HepG2 (cell line): ENCODE measurements around the gene PLB1. TPM values are rescaled to one million over a fixed set of nuclear protein-coding genes. Genes with fewer than 3 reads are reported as not detected.

Experiments
- ATAC-seq: fragments of 200-7000 bp; cut with Tn5 transposase; 3 replicates; pipeline ENCODE4 v1.9.1; 2020; ENCODE audit warnings: mild to moderate bottlenecking, moderate library complexity
- BruUV-seq: library from RNA; stranded (reverse); fragments of 400-500 nt; replicated peaks from 2 replicates; lab custom pipeline; 2021; lab: Mats Ljungman, UMichigan
- CTCF ChIA-PET: fragments of 300-600 bp; formaldehyde crosslinking; extraction: SDS; loops from one replicate; lab custom pipeline; 2021; ENCODE audit warnings: low total read pairs, inconsistent platforms, low intra/inter-chr PET ratio; lab: Yijun Ruan, JAX
- POLR2A ChIA-PET: fragments of 350-600 bp; sonication (Branson Sonifier 250); formaldehyde crosslinking; loops from one replicate; lab custom pipeline; 2020; ENCODE audit warnings: antibody characterized with exemption, inconsistent platforms; lab: Yijun Ruan, JAX
- DNase-seq: peaks from one replicate; pipeline ENCODE4 v3.0.0-alpha.2; 2015; ENCODE audit warnings: low spot score
- FAIRE-seq: peaks from 3 replicates; lab custom pipeline; 2011; peaks lifted over from hg19 to GRCh38; lab: Jason Lieb, UNC
- H2AFZ ChIP-seq: one replicate; pipeline ENCODE4 v1.6.1; 2011; ENCODE audit warnings: low read length, inconsistent platforms
- H3K27ac ChIP-seq: fragments of 300-600 bp; 3 replicates; pipeline ENCODE4 v1.8.0; 2011; ENCODE audit warnings: mixed run types, mild to moderate bottlenecking, mixed read lengths, low read length, inconsistent platforms; ENCODE audit not compliant: insufficient read depth; ENCODE audit errors: extremely low read length
- H3K27me3 ChIP-seq, 2 experiments: fragments of 200-600 bp in 1 of 2; 2 replicates in 1 of 2; 3 replicates in 1 of 2; pipeline versions ENCODE4 v1.6.0 to v1.8.0; 2011; ENCODE audit warnings: low read length in 2 of 2, mild to moderate bottlenecking in 2 of 2, moderate library complexity in 2 of 2, inconsistent platforms in 1 of 2; ENCODE audit not compliant: insufficient read depth in 2 of 2, control insufficient read depth in 1 of 2
- H3K36me3 ChIP-seq, 2 experiments: fragments of 200-600 bp in 1 of 2; replicated peaks in 1 of 2; 2 replicates in 1 of 2; 3 replicates in 1 of 2; pipeline versions ENCODE4 v1.5.1 to v1.8.0; 2011; ENCODE audit warnings: low read length in 2 of 2, inconsistent platforms in 1 of 2; ENCODE audit not compliant: insufficient read depth in 2 of 2, control insufficient read depth in 1 of 2
- H3K4me1 ChIP-seq: 2 replicates; pipeline ENCODE4 v1.5.1; 2012; ENCODE audit warnings: low read length, inconsistent platforms; ENCODE audit not compliant: insufficient read depth
- H3K4me2 ChIP-seq: 2 replicates; pipeline ENCODE4 v1.6.0; 2011; ENCODE audit warnings: low read depth, low read length, inconsistent platforms
- H3K4me3 ChIP-seq, 3 experiments: fragments of 200-600 bp in 1 of 3; sonication (generic), shearing (Covaris generic) in 1 of 3; replicated peaks in 1 of 3; 2 replicates each; pipeline ENCODE4 v1.5.1; 2011 to 2016; ENCODE audit warnings: low read length in 3 of 3, inconsistent platforms in 2 of 3, low read depth in 2 of 3, mild to moderate bottlenecking in 2 of 3, control low read depth in 1 of 3, mixed read lengths in 1 of 3; ENCODE audit not compliant: insufficient read depth in 1 of 3
- H3K79me2 ChIP-seq: one replicate; pipeline ENCODE4 v1.6.1; 2011; ENCODE audit warnings: low read length, inconsistent platforms; ENCODE audit not compliant: insufficient read depth
- H3K9ac ChIP-seq: 2 replicates; pipeline ENCODE4 v1.6.0; 2011; ENCODE audit warnings: mild to moderate bottlenecking, low read depth, low read length, inconsistent platforms; ENCODE audit not compliant: insufficient read depth
- H3K9me3 ChIP-seq: 2 replicates; pipeline ENCODE4 v1.5.1; 2012; ENCODE audit warnings: mild to moderate bottlenecking, low read length
- H4K20me1 ChIP-seq: 2 replicates; pipeline ENCODE4 v1.6.0; 2011; ENCODE audit warnings: inconsistent platforms, mild to moderate bottlenecking, low read length, moderate library complexity; ENCODE audit not compliant: insufficient read depth
- BCL6 ChIP-seq: IDR thresholded peaks from 2 replicates; pipeline ENCODE4 v1.6.1; 2016; ENCODE audit warnings: missing genetic modification reagents, missing compliant biosample characterization
- CHD4 ChIP-seq: fragments of 200-600 bp; sonication (generic); IDR thresholded peaks from 2 replicates; pipeline ENCODE4 v1.7.0; 2017; ENCODE audit warnings: mild to moderate bottlenecking, low read length, borderline replicate concordance
- EEA1 ChIP-seq: sonication (generic); formaldehyde crosslinking; IDR thresholded peaks from 2 replicates; pipeline ENCODE4 v1.5.1; 2020; ENCODE audit warnings: mild to moderate bottlenecking, missing genetic modification reagents, borderline replicate concordance
- HNRNPK ChIP-seq: fragments of 200-400 bp; formaldehyde crosslinking; IDR thresholded peaks from 2 replicates; pipeline ENCODE4 v1.6.1; 2018; ENCODE audit warnings: low read length, low read depth, moderate library complexity, mild to moderate bottlenecking; ENCODE audit not compliant: poor library complexity, severe bottlenecking
- MAZ ChIP-seq, 2 experiments: sonication (generic) in 1 of 2; formaldehyde crosslinking in 1 of 2; IDR thresholded peaks; 2 replicates each; pipeline versions ENCODE4 v1.5.0 to v1.6.1; 2012 to 2020; ENCODE audit warnings: low read depth in 2 of 2, mild to moderate bottlenecking in 2 of 2, borderline replicate concordance in 1 of 2, improper control_type of control experiment in 1 of 2, low read length in 1 of 2, missing genetic modification reagents in 1 of 2, moderate library complexity in 1 of 2
- PCBP2 ChIP-seq: fragments of 200-400 bp; formaldehyde crosslinking; optimal IDR thresholded peaks from 2 replicates; pipeline ENCODE3; 2018; ENCODE audit warnings: low read length, low read depth; ENCODE audit not compliant: poor library complexity, severe bottlenecking
- SATB2 ChIP-seq: sonication (generic); formaldehyde crosslinking; IDR thresholded peaks from 2 replicates; pipeline ENCODE4 v1.5.0; 2020; ENCODE audit warnings: missing genetic modification reagents
- SOX6 ChIP-seq, 2 experiments: fragments of 450-650 bp in 1 of 2; sonication (generic) in 1 of 2; formaldehyde crosslinking in 1 of 2; IDR thresholded peaks; 2 replicates each; pipeline versions ENCODE4 v1.4.0 to v1.6.1; 2017 to 2020; ENCODE audit warnings: antibody characterized with exemption in 1 of 2, mild to moderate bottlenecking in 1 of 2, missing genetic modification reagents in 1 of 2
- ZFP62 ChIP-seq: sonication (generic); formaldehyde crosslinking; IDR thresholded peaks from 2 replicates; pipeline ENCODE4 v1.4.0; 2020; ENCODE audit warnings: missing genetic modification reagents
- ZFP90 ChIP-seq: sonication (generic); formaldehyde crosslinking; IDR thresholded peaks from 2 replicates; pipeline ENCODE4 v1.8.0; 2022; ENCODE audit warnings: missing genetic modification reagents, mild to moderate bottlenecking, inconsistent platforms, borderline replicate concordance
- ZFX ChIP-seq: sonication (generic); formaldehyde crosslinking; IDR thresholded peaks from 2 replicates; pipeline ENCODE4 v1.4.0; 2020; ENCODE audit warnings: mild to moderate bottlenecking, low read depth, missing genetic modification reagents, moderate library complexity
- ZNF530 ChIP-seq: sonication (generic); formaldehyde crosslinking; IDR thresholded peaks from 2 replicates; pipeline ENCODE4 v1.5.0; 2020; ENCODE audit warnings: low read depth, mild to moderate bottlenecking, missing genetic modification reagents
- ZNF550 ChIP-seq: sonication (generic); formaldehyde crosslinking; IDR thresholded peaks from 2 replicates; pipeline ENCODE4 v1.4.0; 2020; ENCODE audit warnings: mild to moderate bottlenecking, missing genetic modification reagents, borderline replicate concordance
- ZNF557 ChIP-seq: sonication (generic); formaldehyde crosslinking; IDR thresholded peaks from 2 replicates; pipeline ENCODE4 v1.4.0; 2020; ENCODE audit warnings: missing genetic modification reagents
- ZNF562 ChIP-seq: sonication (generic); formaldehyde crosslinking; IDR thresholded peaks from 2 replicates; pipeline ENCODE4 v1.8.0; 2022; ENCODE audit warnings: missing genetic modification reagents, borderline replicate concordance
- WGBS: methylation state at CpG from one replicate; pipeline ENCODE4 v1.1.6; 2017; ENCODE audit warnings: low lambda C conversion rate; 5-methylcytosine and 5-hydroxymethylcytosine counted together
- in situ Hi-C: cut with HindIII; loops from 2 replicates; pipeline ENCODE4 v1.10.0; 2017; ENCODE audit warnings: low pct_unique_long_range_greater_than_20kb; ENCODE audit not compliant: extremely low pct_ligation_motif_present
- intact Hi-C: fragments of 100-400 bp; cut with micrococcal nuclease; formaldehyde crosslinking; loops from one replicate; pipeline ENCODE4 v1.10.0; 2022; ENCODE audit not compliant: unreplicated experiment
- polyA plus RNA-seq, 8 experiments: library from polyadenylated mRNA; depleted of rRNA in 3 of 8; stranded (reverse) in 7 of 8; unstranded in 1 of 8; fragments of >200 nt; fragmentation: Illumina TruSeq in 4 of 8; extraction: Trizol in 4 of 8; gene quantifications; 2 replicates each; pipeline versions ENCODE4 v1.2.1 to v1.2.3, GENCODE V29; 2011 to 2016; ENCODE audit warnings: low read depth in 4 of 8, missing spikeins in 1 of 8, mixed read lengths in 1 of 8; ENCODE audit not compliant: insufficient read depth in 1 of 8
- total RNA-seq, 5 experiments: library from RNA; depleted of rRNA; stranded (reverse); fragments of >200 nt; fragmentation: Illumina TruSeq; extraction: Trizol; gene quantifications; 2 replicates each; pipeline ENCODE4 v1.2.3, GENCODE V29; 2016; ENCODE audit warnings: low read depth in 1 of 5
- TF ChIP-seq, protein P1 (sequence below): sonication (generic); formaldehyde crosslinking; IDR thresholded peaks from 2 replicates; pipeline ENCODE4 v1.4.0; 2020; ENCODE audit warnings: mild to moderate bottlenecking, missing genetic modification reagents
- TF ChIP-seq, protein P2 (sequence below): sonication (generic); formaldehyde crosslinking; IDR thresholded peaks from 2 replicates; pipeline ENCODE4 v1.4.0; 2020; ENCODE audit warnings: missing genetic modification reagents

PLB1 gene
- total and polyA plus RNA-seq, 2 of the 13 experiments (the other 11 are each of a cell fraction or from before 2014, with no cell fraction given), result 0.20 to 1.8 TPM

DNA sequence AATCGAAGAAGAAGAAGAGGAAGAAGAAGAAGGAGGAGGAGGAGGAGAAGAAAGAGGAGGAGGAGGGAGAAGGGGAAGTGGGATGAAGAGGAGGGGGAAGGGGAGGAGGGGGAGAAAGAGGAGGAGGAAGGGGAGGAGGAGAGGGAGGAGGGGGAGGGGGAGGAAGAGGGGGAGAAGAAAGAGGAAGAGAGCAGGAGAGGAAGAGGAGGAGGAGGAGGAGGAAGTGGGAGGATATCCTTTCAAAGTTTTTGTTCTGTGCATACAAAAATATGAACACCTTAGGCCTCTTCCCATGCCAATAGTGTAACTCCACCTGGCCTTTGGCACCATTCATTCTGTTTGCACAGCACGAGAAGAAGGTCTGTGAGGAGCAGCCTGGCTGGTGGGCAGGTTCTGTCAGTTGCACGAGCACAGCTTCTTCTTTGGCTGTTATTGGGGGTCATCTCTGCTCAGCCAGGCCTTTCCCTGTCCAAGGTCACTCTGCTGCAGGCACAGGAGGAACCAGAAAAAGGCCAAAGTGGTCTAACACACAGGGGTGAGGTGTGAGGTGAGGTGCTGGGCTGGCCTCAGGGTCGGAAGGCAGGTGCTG lies 25.8 kb upstream of the PLB1 start:
- in situ Hi-C loops, result no loop called here

DNA sequence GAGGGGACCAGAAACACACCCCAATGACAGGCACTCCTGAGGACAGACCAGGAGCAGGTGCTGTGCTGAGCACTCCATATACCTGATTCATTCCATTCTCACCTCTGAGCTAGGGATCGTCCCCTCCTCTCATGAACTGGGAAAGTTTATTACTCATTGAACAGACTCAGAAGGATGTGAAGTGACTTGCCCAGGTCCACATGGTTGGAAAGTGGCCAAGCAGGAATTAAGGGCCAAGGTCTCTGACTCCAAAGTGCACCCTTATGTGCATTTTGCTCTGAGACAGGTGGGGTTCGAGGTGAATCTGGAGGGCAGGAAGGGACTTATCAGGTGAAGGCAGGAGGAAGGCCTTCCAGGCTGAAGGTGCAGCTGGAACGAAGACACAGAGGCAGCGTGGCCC lies 25.1 kb upstream of the PLB1 start:
- TF ChIP-seq ZFP62, result no peak
- TF ChIP-seq SOX6 (IDR thresholded peaks at IDR 0.05), result no peak
- TF ChIP-seq SOX6 (CRISPR knock-in tag; IDR thresholded peaks at IDR 0.05), result no peak
- no peak for TF ChIP-seq EEA1 (CRISPR knock-in tag)
- no peak for TF ChIP-seq CHD4
- no peak for TF ChIP-seq ZNF557 (CRISPR knock-in tag)
- no peak for TF ChIP-seq ZNF530 (CRISPR knock-in tag)
- no peak for TF ChIP-seq ZFP90
- TF ChIP-seq BCL6 (CRISPR knock-in tag), result no peak
- no peak for TF ChIP-seq ZNF550 (CRISPR knock-in tag)
- TF ChIP-seq, protein P1, sequence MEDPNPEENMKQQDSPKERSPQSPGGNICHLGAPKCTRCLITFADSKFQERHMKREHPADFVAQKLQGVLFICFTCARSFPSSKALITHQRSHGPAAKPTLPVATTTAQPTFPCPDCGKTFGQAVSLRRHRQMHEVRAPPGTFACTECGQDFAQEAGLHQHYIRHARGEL, result no peak
- TF ChIP-seq ZFX, result no peak
- no peak for TF ChIP-seq ZNF562
- no peak for TF ChIP-seq SATB2 (CRISPR knock-in tag)
- no peak for TF ChIP-seq MAZ (IDR thresholded peaks at IDR 0.05; ENCODE audit: borderline replicate concordance, low read depth, low read length)
- no peak for TF ChIP-seq MAZ (CRISPR knock-in tag; IDR thresholded peaks at IDR 0.05; ENCODE audit: low read depth)
- BruUV-seq, result no TSS peak
- Histone ChIP-seq H3K4me2 (no peak overlapping the region; the same call in 1 of the 2 replicates), H2AFZ (no peak overlapping the region), H3K4me3 (no peak overlapping the region), H3K36me3 (no peaks in the 10 kb centered on the region), H3K9me3 (no peaks in the 10 kb centered on the region), H3K27ac (no peak overlapping the region), H3K27me3 (peaks cover 1 to 12% of the 10 kb centered on the region in 2 experiments; a peak in 1 of 5 replicates), H3K79me2 (no peaks in the 10 kb centered on the region), H4K20me1 (no peaks in the 10 kb centered on the region), H3K4me1 (peaks cover 15% of the 10 kb centered on the region), H3K9ac (no peak overlapping the region)
- in situ Hi-C loops (no loop called here), intact Hi-C loops (no loop called here)
- ATAC-seq (peak; percentile 47), DNase-seq (no peak), FAIRE-seq (no peak)
- ChIA-PET POLR2A (no interaction called here), CTCF (no interaction called here)
- 43% methylated on average over 4 of the region's 4 CpGs for WGBS

More for the DNA sequence above, 25.8 kb upstream of the PLB1 start:
- no peak overlapping the region for H3K9ac ChIP-seq
- no peak overlapping the region for H2AFZ ChIP-seq
- H3K4me2 ChIP-seq, result no peak overlapping the region
- no peaks in the 10 kb centered on the region for H3K79me2 ChIP-seq
- H3K4me3 ChIP-seq, result no peak overlapping the region
- whole genome bisulfite sequencing, result 5% methylated on average over 4 of the region's 4 CpGs
- DNase-seq (no peak), FAIRE-seq (no peak), ATAC-seq (peak; percentile 10; the same call in 2 of the 3 replicates)
- intact Hi-C loops, result no loop called here
- H4K20me1 ChIP-seq, result no peaks in the 10 kb centered on the region
- H3K36me3 ChIP-seq, result no peaks in the 10 kb centered on the region
- H3K27ac ChIP-seq, result no peak overlapping the region
- CTCF ChIA-PET, result no interaction called here
- H3K4me1 ChIP-seq, result peaks cover 19% of the 10 kb centered on the region
- POLR2A ChIA-PET, result no interaction called here
- no peaks in the 10 kb centered on the region for H3K9me3 ChIP-seq
- TF ChIP-seq HNRNPK, result peak; percentile 73
- TF ChIP-seq PCBP2, result peak; percentile 53
- TF ChIP-seq, protein P2, sequence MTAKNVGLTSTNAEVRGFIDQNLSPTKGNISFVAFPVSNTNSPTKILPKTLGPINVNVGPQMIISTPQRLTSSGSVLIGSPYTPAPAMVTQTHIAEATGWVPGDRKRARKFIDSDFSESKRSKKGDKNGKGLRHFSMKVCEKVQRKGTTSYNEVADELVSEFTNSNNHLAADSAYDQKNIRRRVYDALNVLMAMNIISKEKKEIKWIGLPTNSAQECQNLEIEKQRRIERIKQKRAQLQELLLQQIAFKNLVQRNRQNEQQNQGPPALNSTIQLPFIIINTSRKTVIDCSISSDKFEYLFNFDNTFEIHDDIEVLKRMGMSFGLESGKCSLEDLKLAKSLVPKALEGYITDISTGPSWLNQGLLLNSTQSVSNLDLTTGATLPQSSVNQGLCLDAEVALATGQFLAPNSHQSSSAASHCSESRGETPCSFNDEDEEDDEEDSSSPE, result no peak
- peaks cover 1 to 12% of the 10 kb centered on the region in 2 experiments; a peak in 1 of 5 replicates for H3K27me3 ChIP-seq
- no TSS peak for BruUV-seq
